Thoracic aorta (tissue), 2 donors: ENCODE data around the gene MICAL2. TPM values are rescaled to one million over a fixed set of nuclear protein-coding genes. Genes with fewer than 3 reads are reported as not detected.

Experiments
- ATAC-seq: fragments of 150-250 bp; one replicate; pipeline ENCODE4 v1.8.0; 2017; ENCODE audit warnings: low read depth; ENCODE audit not compliant: insufficient number of reproducible peaks, low FRiP score
- DNase-seq: peaks from one replicate; pipeline ENCODE4 v3.0.0-alpha.2; 2020; ENCODE audit warnings: low spot score
- H3K27ac ChIP-seq, 2 donors: fragments of 200-600 bp; sonication (generic); 1 replicate in 1 of 2; 2 replicates in 1 of 2; pipeline ENCODE4 v1.5.1; 2016; ENCODE audit warnings: mild to moderate bottlenecking in 2 of 2, moderate library complexity in 2 of 2
- H3K27me3 ChIP-seq: fragments of 200-600 bp; sonication (generic); replicated peaks from 2 replicates; pipeline ENCODE4 v1.6.0; 2016; ENCODE audit warnings: mild to moderate bottlenecking; ENCODE audit not compliant: insufficient read depth
- H3K36me3 ChIP-seq: fragments of 200-600 bp; sonication (generic); one replicate; pipeline ENCODE4 v1.5.1; 2016
- H3K4me1 ChIP-seq, 2 donors: fragments of 200-600 bp; sonication (generic); 1 replicate in 1 of 2; 2 replicates in 1 of 2; pipeline versions ENCODE4 v1.5.1 to v1.6.0; 2016; ENCODE audit warnings: low read depth in 2 of 2, mild to moderate bottlenecking in 1 of 2; ENCODE audit not compliant: control insufficient read depth in 1 of 2
- H3K4me3 ChIP-seq: fragments of 200-600 bp; sonication (generic); 2 replicates; pipeline ENCODE4 v1.5.1; 2016; ENCODE audit warnings: mild to moderate bottlenecking
- H3K9me3 ChIP-seq: fragments of 200-600 bp; sonication (generic); 2 replicates; pipeline ENCODE4 v1.5.1; 2016
- total RNA-seq, 2 donors: library from RNA; depleted of rRNA; stranded (reverse); fragments of >200 nt; gene quantifications; one replicate each; pipeline versions ENCODE4 v1.1.0 to v1.2.3, GENCODE V29; 2016
- TF ChIP-seq, protein P1 (sequence below): fragments of 200-600 bp; sonication (generic); IDR thresholded peaks from one replicate; pipeline ENCODE4 v1.5.1; 2019; ENCODE audit warnings: antibody characterized with exemption

Gene MICAL2
- total RNA-seq, 2 donors from 2014 or later: 791 to 989 TPM

DNA sequence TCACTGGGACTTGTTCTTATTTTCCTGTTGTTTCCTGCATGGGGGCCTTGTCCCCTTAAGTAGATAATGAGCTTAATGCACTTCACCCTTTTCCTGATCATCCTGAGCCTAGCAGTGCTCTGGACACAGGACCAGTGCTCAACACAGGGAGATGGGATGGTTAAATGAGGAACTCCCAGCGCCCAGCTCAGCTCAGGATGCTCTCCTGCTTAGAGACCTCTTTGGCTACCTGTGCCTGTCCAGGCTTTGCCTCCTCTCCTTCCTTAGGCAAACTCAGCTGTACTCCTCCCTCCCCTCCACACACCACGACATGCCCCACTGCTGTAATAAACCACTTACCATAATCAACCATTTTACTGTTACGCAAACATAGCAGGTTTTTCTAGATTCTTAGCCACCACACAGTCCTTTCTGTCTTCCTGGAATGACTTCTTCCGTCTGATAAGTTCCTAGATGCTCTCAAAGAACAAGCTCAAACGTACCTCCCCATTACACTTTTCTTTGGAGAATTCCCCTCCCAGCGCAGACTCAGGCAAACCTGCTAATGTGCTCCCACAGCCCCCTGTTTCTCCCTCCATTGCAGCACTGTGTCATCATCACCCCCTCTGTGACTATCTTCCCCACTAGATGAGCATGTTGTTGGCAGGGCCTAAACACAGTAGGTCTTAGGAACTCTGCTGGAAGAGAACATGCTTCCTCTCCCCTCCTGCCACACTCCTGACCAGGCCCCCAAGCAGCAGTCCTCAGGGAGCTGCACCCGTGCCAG lies 113.6 kb downstream of the MICAL2 start:
- peak overlapping the region; percentile 86 to 95 for H3K27ac ChIP-seq
- H3K9me3 ChIP-seq: no peaks in the 10 kb centered on the region
- no peaks in the 10 kb centered on the region for H3K27me3 ChIP-seq
- DNase-seq (no peak), ATAC-seq (no peak)
- peaks cover 39 to 78% of the 10 kb centered on the region in 2 donors for H3K4me1 ChIP-seq
- TF ChIP-seq, protein P1, sequence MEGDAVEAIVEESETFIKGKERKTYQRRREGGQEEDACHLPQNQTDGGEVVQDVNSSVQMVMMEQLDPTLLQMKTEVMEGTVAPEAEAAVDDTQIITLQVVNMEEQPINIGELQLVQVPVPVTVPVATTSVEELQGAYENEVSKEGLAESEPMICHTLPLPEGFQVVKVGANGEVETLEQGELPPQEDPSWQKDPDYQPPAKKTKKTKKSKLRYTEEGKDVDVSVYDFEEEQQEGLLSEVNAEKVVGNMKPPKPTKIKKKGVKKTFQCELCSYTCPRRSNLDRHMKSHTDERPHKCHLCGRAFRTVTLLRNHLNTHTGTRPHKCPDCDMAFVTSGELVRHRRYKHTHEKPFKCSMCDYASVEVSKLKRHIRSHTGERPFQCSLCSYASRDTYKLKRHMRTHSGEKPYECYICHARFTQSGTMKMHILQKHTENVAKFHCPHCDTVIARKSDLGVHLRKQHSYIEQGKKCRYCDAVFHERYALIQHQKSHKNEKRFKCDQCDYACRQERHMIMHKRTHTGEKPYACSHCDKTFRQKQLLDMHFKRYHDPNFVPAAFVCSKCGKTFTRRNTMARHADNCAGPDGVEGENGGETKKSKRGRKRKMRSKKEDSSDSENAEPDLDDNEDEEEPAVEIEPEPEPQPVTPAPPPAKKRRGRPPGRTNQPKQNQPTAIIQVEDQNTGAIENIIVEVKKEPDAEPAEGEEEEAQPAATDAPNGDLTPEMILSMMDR: no peak
- H3K4me3 ChIP-seq: no peak overlapping the region
- H3K36me3 ChIP-seq: peaks cover 79% of the 10 kb centered on the region

DNA sequence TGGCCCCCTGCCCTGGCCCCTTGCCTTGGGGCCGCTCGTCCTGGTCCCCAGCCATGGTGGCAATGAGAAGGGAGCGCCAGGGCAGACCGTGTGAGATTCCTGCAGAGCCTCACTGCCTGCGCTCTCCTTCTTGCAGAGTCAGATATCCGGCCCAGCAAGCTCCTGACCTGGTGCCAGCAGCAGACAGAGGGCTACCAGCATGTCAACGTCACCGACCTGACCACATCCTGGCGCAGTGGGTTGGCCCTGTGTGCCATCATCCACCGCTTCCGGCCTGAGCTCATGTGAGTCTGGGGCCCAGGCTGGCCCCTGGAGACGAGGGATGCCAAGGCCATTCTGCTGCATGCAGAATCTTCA lies 114.1 kb downstream of the MICAL2 start:
- Histone ChIP-seq H3K4me1 (peaks cover 35 to 78% of the 10 kb centered on the region in 2 donors), H3K27ac (peak overlapping the region; percentile 86 to 95), H3K36me3 (peaks cover 83% of the 10 kb centered on the region), H3K9me3 (no peaks in the 10 kb centered on the region), H3K4me3 (no peak overlapping the region), H3K27me3 (no peaks in the 10 kb centered on the region)
- peak; percentile 37 for ATAC-seq
- TF ChIP-seq, protein P1: no peak
- peak; percentile 70 for DNase-seq

DNA sequence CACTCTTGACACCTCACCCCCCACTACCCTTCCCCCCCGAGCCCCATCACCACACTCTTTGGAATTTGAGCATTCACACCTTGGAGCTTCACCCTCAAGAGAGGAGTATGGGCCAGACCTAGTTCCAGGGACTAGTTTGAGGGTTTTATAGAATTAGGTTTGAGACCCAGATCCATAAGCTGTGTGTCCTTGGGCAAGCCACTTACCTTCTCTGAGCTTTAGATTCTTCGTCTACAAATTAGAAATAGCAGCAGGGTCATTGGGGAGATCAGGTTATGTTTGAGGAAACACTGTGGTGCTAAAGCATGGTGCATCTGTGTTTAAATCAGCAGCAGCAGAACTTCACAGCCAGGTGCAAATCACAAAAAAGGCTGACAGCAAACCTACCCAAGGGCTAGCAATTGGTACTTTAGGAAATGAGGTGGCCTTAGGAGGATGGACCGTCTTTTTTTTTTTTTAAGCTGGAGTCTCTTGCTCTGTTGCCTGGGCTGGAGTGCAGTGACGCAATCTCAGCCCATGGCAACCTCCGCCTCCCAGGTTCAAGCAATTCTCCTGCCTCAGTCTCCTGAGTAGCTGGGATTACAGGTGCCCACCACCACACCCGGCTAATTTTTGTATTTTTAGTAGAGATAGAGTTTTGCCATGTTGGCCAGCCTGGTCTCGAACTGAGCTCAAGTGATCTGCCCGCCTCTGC lies 114.8 kb downstream of the MICAL2 start:
- no peak overlapping the region for H3K4me3 ChIP-seq
- H3K36me3 ChIP-seq: peaks cover 88% of the 10 kb centered on the region
- H3K4me1 ChIP-seq: peaks cover 33 to 76% of the 10 kb centered on the region in 2 donors
- no peak for ATAC-seq
- TF ChIP-seq, protein P1: no peak
- no peak for DNase-seq
- H3K9me3 ChIP-seq: no peaks in the 10 kb centered on the region
- H3K27ac ChIP-seq: peak overlapping the region; percentile 86 to 95
- no peaks in the 10 kb centered on the region for H3K27me3 ChIP-seq

DNA sequence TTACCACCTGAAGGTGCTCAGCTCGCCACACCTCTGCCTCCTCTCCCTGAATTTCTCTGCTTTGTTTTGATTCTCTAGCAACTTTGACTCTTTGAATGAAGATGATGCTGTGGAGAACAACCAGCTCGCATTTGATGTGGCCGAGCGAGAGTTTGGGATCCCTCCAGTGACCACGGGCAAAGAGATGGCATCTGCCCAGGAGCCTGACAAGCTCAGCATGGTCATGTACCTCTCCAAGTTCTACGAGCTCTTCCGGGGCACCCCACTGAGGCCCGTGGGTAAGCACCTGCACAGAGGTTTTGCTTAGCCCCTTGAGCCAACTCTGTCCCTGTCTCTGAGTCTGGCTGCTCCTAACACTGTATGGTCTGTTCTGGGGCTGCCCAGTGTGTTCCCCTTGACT lies 115.7 kb downstream of the MICAL2 start:
- Histone ChIP-seq H3K27ac (peak overlapping the region; percentile 86 to 95), H3K4me1 (peaks cover 24 to 76% of the 10 kb centered on the region in 2 donors), H3K36me3 (peaks cover 94% of the 10 kb centered on the region), H3K9me3 (no peaks in the 10 kb centered on the region), H3K27me3 (no peaks in the 10 kb centered on the region), H3K4me3 (no peak overlapping the region)
- TF ChIP-seq, protein P1: no peak
- DNase-seq (no peak), ATAC-seq (no peak)

DNA sequence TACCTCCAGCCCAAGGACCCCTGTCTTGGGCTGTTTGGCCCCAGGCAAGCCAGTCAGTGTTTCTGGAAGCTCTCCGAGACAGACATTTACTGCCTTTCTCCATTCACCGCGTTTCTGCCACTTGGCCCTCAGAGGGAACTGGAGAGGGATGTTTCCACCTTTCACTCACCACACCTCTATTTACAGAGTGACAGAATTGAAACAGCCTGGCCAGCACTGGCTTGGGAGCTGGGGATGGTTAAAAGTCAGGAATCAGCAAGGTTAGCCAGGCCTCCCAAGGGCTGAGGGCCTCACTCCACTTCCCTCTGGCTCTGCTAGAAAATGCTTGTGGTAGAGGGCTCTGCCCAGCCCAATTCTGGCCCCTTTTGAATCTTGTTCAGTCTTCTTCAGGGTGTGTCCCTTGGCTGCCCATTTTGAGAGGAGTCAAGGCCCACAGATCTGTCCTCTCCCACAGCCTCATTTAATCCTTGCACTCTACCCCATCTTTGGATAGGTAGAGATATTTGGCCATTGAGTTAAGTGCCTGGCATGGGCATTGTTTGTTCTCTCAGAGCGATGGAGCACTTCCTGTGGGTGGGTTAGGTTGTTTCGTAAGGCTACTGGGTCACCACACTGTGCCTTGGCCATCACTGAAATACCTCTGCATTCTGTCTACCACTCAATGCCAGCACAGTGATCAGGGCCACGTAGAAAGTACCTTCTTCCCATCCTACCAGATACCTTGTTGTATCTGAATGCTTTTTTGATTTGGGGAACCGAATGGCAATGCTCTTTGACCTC lies 119.2 kb downstream of the MICAL2 start:
- ATAC-seq: no peak
- DNase-seq: no peak
- H3K36me3 ChIP-seq: peaks cover 70% of the 10 kb centered on the region
- H3K4me3 ChIP-seq: no peak overlapping the region
- H3K9me3 ChIP-seq: no peaks in the 10 kb centered on the region
- H3K27ac ChIP-seq: peak overlapping the region; percentile 95 to 98
- no peaks in the 10 kb centered on the region for H3K27me3 ChIP-seq
- H3K4me1 ChIP-seq: peaks cover 23 to 77% of the 10 kb centered on the region in 2 donors
- TF ChIP-seq, protein P1: no peak
